Hepatocyte (in vitro differentiated cells): ENCODE results near the gene SLC22A13. TPM values are rescaled to one million over a fixed set of nuclear protein-coding genes. Genes with fewer than 3 reads are reported as not detected.

Experiments used
- DNase-seq: peaks from one replicate; pipeline ENCODE4 v3.0.0-alpha.2; 2016; ENCODE audit warnings: low spot score
- H2AFZ ChIP-seq: fragments of 200-600 bp; sonication (generic); 2 replicates; pipeline ENCODE4 v1.6.0; 2016; ENCODE audit warnings: antibody characterized with exemption, mild to moderate bottlenecking
- H3K27ac ChIP-seq: fragments of 200-600 bp; sonication (generic); 2 replicates; pipeline ENCODE4 v1.5.1; 2016; ENCODE audit warnings: mild to moderate bottlenecking
- H3K27me3 ChIP-seq: fragments of 200-600 bp; sonication (generic); 2 replicates; pipeline ENCODE4 v1.6.1; 2016
- H3K36me3 ChIP-seq: fragments of 200-600 bp; sonication (generic); replicated peaks from 2 replicates; pipeline ENCODE4 v1.5.1; 2016; ENCODE audit warnings: low read depth; ENCODE audit not compliant: insufficient read depth
- H3K4me1 ChIP-seq: fragments of 200-600 bp; sonication (generic); 2 replicates; pipeline ENCODE4 v1.5.1; 2016; ENCODE audit warnings: mild to moderate bottlenecking, moderate library complexity; ENCODE audit not compliant: insufficient read depth
- H3K4me2 ChIP-seq: fragments of 200-600 bp; sonication (generic); 2 replicates; pipeline ENCODE4 v1.6.0; 2016
- H3K4me3 ChIP-seq: fragments of 200-600 bp; sonication (generic); 2 replicates; pipeline ENCODE4 v1.5.1; 2016; ENCODE audit warnings: mild to moderate bottlenecking
- H3K79me2 ChIP-seq: fragments of 200-600 bp; sonication (generic); 2 replicates; pipeline ENCODE4 v1.6.0; 2017; ENCODE audit warnings: mild to moderate bottlenecking
- H3K9me2 ChIP-seq: fragments of 200-600 bp; sonication (generic); replicated peaks from 2 replicates; pipeline ENCODE4 v1.6.0; 2017; ENCODE audit warnings: mild to moderate bottlenecking; ENCODE audit not compliant: insufficient read depth
- H3K9me3 ChIP-seq: fragments of 200-600 bp; sonication (generic); 2 replicates; pipeline ENCODE4 v1.5.1; 2016; ENCODE audit warnings: low read depth, mild to moderate bottlenecking
- H4K20me1 ChIP-seq: fragments of 200-600 bp; sonication (generic); 2 replicates; pipeline ENCODE4 v1.6.0; 2016; ENCODE audit warnings: mild to moderate bottlenecking; ENCODE audit not compliant: insufficient read depth, poor library complexity, severe bottlenecking
- CTCF ChIP-seq: fragments of 200-600 bp; sonication (generic); IDR thresholded peaks from 2 replicates; pipeline ENCODE4 v1.5.1; 2016; ENCODE audit warnings: antibody characterized with exemption, mild to moderate bottlenecking; ENCODE audit not compliant: poor library complexity
- EZH2 ChIP-seq: fragments of 200-600 bp; sonication (generic); IDR thresholded peaks from 2 replicates; pipeline ENCODE4 v1.6.1; 2016; ENCODE audit warnings: antibody characterized with exemption, mild to moderate bottlenecking, borderline replicate concordance
- EZH2phosphoT487 ChIP-seq: fragments of 200-600 bp; sonication (generic); IDR thresholded peaks from one replicate; pipeline ENCODE4 v1.6.1; 2018; ENCODE audit warnings: antibody characterized with exemption, mild to moderate bottlenecking, low read depth, moderate library complexity; ENCODE audit not compliant: unreplicated experiment, severe bottlenecking
- WGBS: methylation state at CpG from one replicate; pipeline ENCODE4 v1.1.6; 2016; ENCODE audit warnings: low lambda C conversion rate; ENCODE audit errors: missing lambda C conversion rate; 5-methylcytosine and 5-hydroxymethylcytosine counted together
- polyA plus RNA-seq: library from polyadenylated mRNA; unstranded; fragments of >200 nt; fragmentation: Nextera tagmentation; extraction: Ambion mirVana; gene quantifications from 2 replicates; pipeline ENCODE4 v1.2.1, GENCODE V29; 2016
- total RNA-seq: library from RNA; depleted of rRNA; stranded (reverse); fragments of >200 nt; gene quantifications from 2 replicates; pipeline ENCODE4 v1.2.3, GENCODE V29; 2014

Gene SLC22A13
- total and polyA plus RNA-seq, 2 experiments from 2014 or later: 0.77 TPM; not detected in 1

GRCh38 chr3:38264779-38265178, 833 bp upstream of the SLC22A13 start:
- H3K9me2 ChIP-seq: no peaks in the 10 kb centered on the region
- WGBS: 65% methylated on average over 1 of the region's 1 CpG

GRCh38 chr3:38266810-38267209, 1.2 kb downstream of the SLC22A13 start:
- Histone ChIP-seq H3K4me2 (no peak overlapping the region), H4K20me1 (no peaks in the 10 kb centered on the region), H3K79me2 (no peaks in the 10 kb centered on the region), H3K27me3 (no peaks in the 10 kb centered on the region), H3K27ac (no peak overlapping the region), H3K9me2 (no peaks in the 10 kb centered on the region), H3K4me1 (no peaks in the 10 kb centered on the region), H3K9me3 (no peaks in the 10 kb centered on the region), H2AFZ (no peak overlapping the region), H3K4me3 (no peak overlapping the region), H3K36me3 (no peaks in the 10 kb centered on the region)
- TF ChIP-seq EZH2phosphoT487 (no peak), CTCF (no peak), EZH2 (no peak)
- WGBS: 80% methylated on average over 1 of the region's 1 CpG
- no peak for DNase-seq

More at GRCh38 chr3:38264779-38265178, 833 bp upstream of the SLC22A13 start:
- H3K79me2 ChIP-seq: no peaks in the 10 kb centered on the region
- H3K4me2 ChIP-seq: no peak overlapping the region
- H3K4me3 ChIP-seq: no peak overlapping the region
- H3K4me1 ChIP-seq: no peaks in the 10 kb centered on the region
- no peaks in the 10 kb centered on the region for H3K9me3 ChIP-seq
- TF ChIP-seq EZH2phosphoT487 (no peak), EZH2 (no peak), CTCF (no peak)
- H3K27me3 ChIP-seq: no peaks in the 10 kb centered on the region
- no peak overlapping the region for H3K27ac ChIP-seq
- DNase-seq: no peak
- no peaks in the 10 kb centered on the region for H4K20me1 ChIP-seq
- no peaks in the 10 kb centered on the region for H3K36me3 ChIP-seq
- H2AFZ ChIP-seq: no peak overlapping the region

- no peak for DNase-seq
- Histone ChIP-seq H2AFZ (no peak overlapping the region), H3K79me2 (no peaks in the 10 kb centered on the region), H3K9me3 (no peaks in the 10 kb centered on the region), H3K4me1 (no peaks in the 10 kb centered on the region), H3K4me2 (no peak overlapping the region), H3K36me3 (no peaks in the 10 kb centered on the region), H3K9me2 (no peaks in the 10 kb centered on the region), H3K4me3 (no peak overlapping the region), H3K27me3 (no peaks in the 10 kb centered on the region), H3K27ac (no peak overlapping the region), H4K20me1 (no peaks in the 10 kb centered on the region)
- WGBS: 90% methylated on average over 2 of the region's 2 CpGs
- no peak for TF ChIP-seq EZH2phosphoT487
- no peak for TF ChIP-seq EZH2
- TF ChIP-seq CTCF: no peak
These were observed 2.0 kb downstream of the SLC22A13 start for GRCh38 chr3:38267662-38268061.

GRCh38 chr3:38268087-38268486, 2.5 kb downstream of the SLC22A13 start:
- DNase-seq: no peak
- Histone ChIP-seq H4K20me1 (no peaks in the 10 kb centered on the region), H3K27me3 (no peaks in the 10 kb centered on the region), H3K9me3 (no peaks in the 10 kb centered on the region), H2AFZ (no peak overlapping the region), H3K79me2 (no peaks in the 10 kb centered on the region), H3K9me2 (no peaks in the 10 kb centered on the region), H3K4me3 (no peak overlapping the region), H3K4me1 (no peaks in the 10 kb centered on the region), H3K36me3 (no peaks in the 10 kb centered on the region), H3K4me2 (no peak overlapping the region), H3K27ac (no peak overlapping the region)
- 84% methylated on average over 5 of the region's 5 CpGs for WGBS
- TF ChIP-seq EZH2 (no peak), EZH2phosphoT487 (no peak), CTCF (no peak)
